ENCODE data around the gene NISCH. TPM values are rescaled to one million over a fixed set of nuclear protein-coding genes. Genes with fewer than 3 reads are reported as not detected.

The NISCH gene
- total RNA-seq, 1 experiment from 2014 or later = 104 TPM

DNA sequence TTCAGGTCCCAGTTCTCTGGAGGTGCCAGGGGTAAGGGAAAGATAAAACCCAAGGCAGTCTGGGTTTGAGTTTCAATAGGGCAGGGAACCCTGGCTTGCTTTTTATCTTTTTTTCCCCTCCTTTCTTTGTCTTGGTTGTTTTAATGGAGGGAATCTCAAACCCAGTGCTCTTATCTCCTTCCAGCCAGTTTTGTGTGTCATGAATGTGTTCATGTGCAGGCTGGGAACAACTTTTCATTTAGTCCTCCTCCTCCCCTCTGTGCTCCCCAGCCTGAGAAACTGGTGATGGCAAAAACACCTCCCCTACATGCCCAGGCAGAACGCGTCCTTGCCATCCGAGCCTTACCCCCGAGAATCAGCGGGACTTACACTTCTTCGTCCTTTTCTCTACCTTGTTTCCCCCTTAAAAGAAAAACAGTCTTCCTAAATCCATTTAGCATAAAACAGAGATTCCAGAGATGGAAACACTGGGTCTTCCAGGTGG lies 21.4 kb upstream of the NISCH start:
- Histone ChIP-seq H4K91ac (ENCODE audit: insufficient read length, low read depth, low read length) (no peak overlapping the region), H3K18ac (ENCODE audit: insufficient read length, low read depth, low read length) (no peak overlapping the region), H3K4me1 (ENCODE audit: insufficient read depth, low read length) (no peaks in the 10 kb centered on the region), H3K27me3 (ENCODE audit: insufficient read depth, low read length) (no peaks in the 10 kb centered on the region), H2BK20ac (ENCODE audit: low read depth, low read length, poor library complexity, severe bottlenecking) (no peak overlapping the region), H2BK12ac (ENCODE audit: insufficient read length, low read depth, low read length) (no peak overlapping the region), H3K4ac (ENCODE audit: low read depth, low read length) (no peak overlapping the region), H2BK15ac (ENCODE audit: low read depth, low read length) (no peak overlapping the region), H2AK5ac (ENCODE audit: insufficient read length, low read length) (no peak overlapping the region), H3K79me1 (ENCODE audit: insufficient read depth, low read depth, low read length, poor library complexity, severe bottlenecking) (no peaks in the 10 kb centered on the region), H2AFZ (ENCODE audit: low read length) (no peak overlapping the region), H4K5ac (ENCODE audit: insufficient read length, low read depth, low read length) (no peak overlapping the region), H3K27ac (ENCODE audit: insufficient read length, low read depth, low read length) (no peak overlapping the region), H2BK5ac (ENCODE audit: insufficient read length, low read length) (no peak overlapping the region), H4K20me1 (ENCODE audit: control insufficient read depth, insufficient read depth, insufficient read length) (no peaks in the 10 kb centered on the region), H4K8ac (replicated peaks; ENCODE audit: insufficient read length, low read depth, low read length) (no peak overlapping the region), H2BK120ac (ENCODE audit: low read depth, low read length, poor library complexity, severe bottlenecking) (no peak overlapping the region), H3K23ac (ENCODE audit: insufficient read length, low read depth, low read length) (no peak overlapping the region), H3K56ac (ENCODE audit: insufficient read length, low read depth, low read length) (no peak overlapping the region), H3K14ac (ENCODE audit: insufficient read depth, low read length) (no peak overlapping the region), H3K9ac (ENCODE audit: extremely low read depth, insufficient read length, low read length) (no peak overlapping the region), H3T11ph (ENCODE audit: low read length) (no peak overlapping the region), H3K9me3 (ENCODE audit: control insufficient read depth, low read depth, low read length) (no peaks in the 10 kb centered on the region), H3K79me2 (ENCODE audit: insufficient read depth, low read length) (no peaks in the 10 kb centered on the region), H3K4me2 (ENCODE audit: insufficient read depth, insufficient read length, low read length) (no peak overlapping the region), H3K23me2 (ENCODE audit: insufficient read length, low read depth, low read length, poor library complexity, severe bottlenecking) (no peaks in the 10 kb centered on the region)
- H3K4me1 Mint-ChIP-seq = peaks cover 14 to 27% of the 10 kb centered on the region in 2 experiments
- DNase-seq = no peak
- peaks cover 2% of the 10 kb centered on the region; the same call in 1 of the 2 replicates for H3K27me3 Mint-ChIP-seq (ENCODE audit: low read depth)
- H3K27ac Mint-ChIP-seq = peak overlapping the region; percentile 32 to 61 (median 41); a peak in 3 of 7 replicates
- no peaks in the 10 kb centered on the region for H3K9me3 Mint-ChIP-seq
- no CpG with 5 or more reads among the region's 6 CpGs for WGBS (ENCODE audit: extremely low coverage, insufficient read length, low lambda C conversion rate)
- H3K36me3 Mint-ChIP-seq (ENCODE audit: insufficient read depth in 1 of 3, low read depth in 3 of 3) = no peaks in the 10 kb centered on the region
- TF ChIP-seq, protein P1, sequence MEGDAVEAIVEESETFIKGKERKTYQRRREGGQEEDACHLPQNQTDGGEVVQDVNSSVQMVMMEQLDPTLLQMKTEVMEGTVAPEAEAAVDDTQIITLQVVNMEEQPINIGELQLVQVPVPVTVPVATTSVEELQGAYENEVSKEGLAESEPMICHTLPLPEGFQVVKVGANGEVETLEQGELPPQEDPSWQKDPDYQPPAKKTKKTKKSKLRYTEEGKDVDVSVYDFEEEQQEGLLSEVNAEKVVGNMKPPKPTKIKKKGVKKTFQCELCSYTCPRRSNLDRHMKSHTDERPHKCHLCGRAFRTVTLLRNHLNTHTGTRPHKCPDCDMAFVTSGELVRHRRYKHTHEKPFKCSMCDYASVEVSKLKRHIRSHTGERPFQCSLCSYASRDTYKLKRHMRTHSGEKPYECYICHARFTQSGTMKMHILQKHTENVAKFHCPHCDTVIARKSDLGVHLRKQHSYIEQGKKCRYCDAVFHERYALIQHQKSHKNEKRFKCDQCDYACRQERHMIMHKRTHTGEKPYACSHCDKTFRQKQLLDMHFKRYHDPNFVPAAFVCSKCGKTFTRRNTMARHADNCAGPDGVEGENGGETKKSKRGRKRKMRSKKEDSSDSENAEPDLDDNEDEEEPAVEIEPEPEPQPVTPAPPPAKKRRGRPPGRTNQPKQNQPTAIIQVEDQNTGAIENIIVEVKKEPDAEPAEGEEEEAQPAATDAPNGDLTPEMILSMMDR (conservative IDR thresholded peaks at IDR 0.05) = no peak
- no peak overlapping the region for H3K4me3 Mint-ChIP-seq

Measured in H9 (cell line).